GM12891 (cell line): ENCODE measurements around the gene PLCL1.

Source experiments
- POLR2A ChIP-seq: IDR thresholded peaks from 2 replicates; pipeline ENCODE4 v1.6.1; 2011; ENCODE audit warnings: low read depth, low read length, control low read depth
- POLR2AphosphoS5 ChIP-seq: IDR thresholded peaks from 2 replicates; pipeline ENCODE4 v1.6.1; 2011; ENCODE audit warnings: low read depth, low read length, control low read depth
- POU2F2 ChIP-seq: IDR thresholded peaks from 2 replicates; pipeline ENCODE4 v1.6.1; 2011; ENCODE audit warnings: low read depth, mild to moderate bottlenecking, control low read depth, low read length, moderate library complexity
- SPI1 ChIP-seq: IDR thresholded peaks from 2 replicates; pipeline ENCODE4 v1.6.1; 2011; ENCODE audit warnings: low read depth, low read length, control low read depth
- TAF1 ChIP-seq: IDR thresholded peaks from 2 replicates; pipeline ENCODE4 v1.6.1; 2011; ENCODE audit warnings: low read depth, low read length, control low read depth

GRCh38 chr2:197908990-197909776 lies 104.8 kb downstream of the PLCL1 start:
- no peak for TF ChIP-seq POLR2A
- TF ChIP-seq POLR2AphosphoS5, result no peak
- TF ChIP-seq TAF1, result no peak
- peak; percentile 63 for TF ChIP-seq SPI1
- TF ChIP-seq POU2F2, result no peak
